GM12864 (cell line): Measurements from ENCODE around the gene ADAMTS16.

ENCODE experiments used
- DNase-seq: peaks from one replicate; pipeline ENCODE4 v3.0.0-alpha.2; 2011; ENCODE audit warnings: low read depth
- H3K4me3 ChIP-seq: 2 replicates; pipeline ENCODE4 v1.5.1; 2011; ENCODE audit warnings: mild to moderate bottlenecking, low read depth, low read length, control low read depth
- TF ChIP-seq, protein P1 (sequence below): IDR thresholded peaks from 2 replicates; pipeline ENCODE4 v1.5.1; 2011; ENCODE audit warnings: low read depth, mild to moderate bottlenecking, moderate library complexity, low read length, control low read depth, inconsistent platforms; ENCODE audit errors: missing control alignments

Gene ADAMTS16

DNA sequence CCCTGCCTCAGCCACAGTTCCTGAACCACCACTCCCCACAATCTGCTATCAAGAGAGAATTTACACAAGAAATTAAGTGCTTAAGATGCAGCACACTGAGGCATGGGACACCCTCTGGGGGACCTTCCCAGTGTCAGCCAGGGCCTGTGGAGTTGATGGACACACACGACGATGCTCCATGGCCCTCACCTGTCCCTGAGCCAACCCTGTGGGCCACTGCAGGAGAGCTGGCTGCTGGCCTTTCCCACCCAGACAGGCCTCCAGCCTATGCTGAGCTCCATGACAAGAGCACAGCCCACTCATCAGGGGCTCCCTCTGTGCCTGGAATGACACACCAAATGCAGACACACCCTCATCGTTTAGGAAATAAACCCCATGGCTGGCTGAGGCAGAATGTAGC, 124.6 kb downstream of the ADAMTS16 start:
- TF ChIP-seq, protein P1, sequence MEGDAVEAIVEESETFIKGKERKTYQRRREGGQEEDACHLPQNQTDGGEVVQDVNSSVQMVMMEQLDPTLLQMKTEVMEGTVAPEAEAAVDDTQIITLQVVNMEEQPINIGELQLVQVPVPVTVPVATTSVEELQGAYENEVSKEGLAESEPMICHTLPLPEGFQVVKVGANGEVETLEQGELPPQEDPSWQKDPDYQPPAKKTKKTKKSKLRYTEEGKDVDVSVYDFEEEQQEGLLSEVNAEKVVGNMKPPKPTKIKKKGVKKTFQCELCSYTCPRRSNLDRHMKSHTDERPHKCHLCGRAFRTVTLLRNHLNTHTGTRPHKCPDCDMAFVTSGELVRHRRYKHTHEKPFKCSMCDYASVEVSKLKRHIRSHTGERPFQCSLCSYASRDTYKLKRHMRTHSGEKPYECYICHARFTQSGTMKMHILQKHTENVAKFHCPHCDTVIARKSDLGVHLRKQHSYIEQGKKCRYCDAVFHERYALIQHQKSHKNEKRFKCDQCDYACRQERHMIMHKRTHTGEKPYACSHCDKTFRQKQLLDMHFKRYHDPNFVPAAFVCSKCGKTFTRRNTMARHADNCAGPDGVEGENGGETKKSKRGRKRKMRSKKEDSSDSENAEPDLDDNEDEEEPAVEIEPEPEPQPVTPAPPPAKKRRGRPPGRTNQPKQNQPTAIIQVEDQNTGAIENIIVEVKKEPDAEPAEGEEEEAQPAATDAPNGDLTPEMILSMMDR: no peak
- DNase-seq: no peak
- no peak overlapping the region for H3K4me3 ChIP-seq

DNA sequence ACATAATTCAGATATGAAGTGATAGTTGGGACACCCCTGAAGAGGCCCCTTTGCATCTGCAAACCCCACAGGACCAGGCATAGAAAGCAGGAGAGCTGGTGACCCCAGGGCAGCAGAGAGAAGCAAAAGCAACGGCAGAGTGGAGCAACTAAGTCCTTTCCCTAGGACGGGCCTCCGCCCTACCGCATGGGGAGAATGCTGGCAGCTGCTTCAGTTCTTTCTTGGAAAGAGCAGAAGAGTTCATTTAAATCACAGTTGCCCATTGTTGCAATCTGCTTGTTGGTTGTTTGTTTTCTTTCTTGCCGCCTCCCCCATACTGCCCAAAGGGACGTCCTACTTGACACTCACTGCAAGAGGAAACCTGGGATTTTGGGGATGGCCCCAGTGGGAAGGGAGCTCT, 126.2 kb downstream of the ADAMTS16 start:
- H3K4me3 ChIP-seq: no peak overlapping the region
- TF ChIP-seq, protein P1: no peak
- DNase-seq: no peak

DNA sequence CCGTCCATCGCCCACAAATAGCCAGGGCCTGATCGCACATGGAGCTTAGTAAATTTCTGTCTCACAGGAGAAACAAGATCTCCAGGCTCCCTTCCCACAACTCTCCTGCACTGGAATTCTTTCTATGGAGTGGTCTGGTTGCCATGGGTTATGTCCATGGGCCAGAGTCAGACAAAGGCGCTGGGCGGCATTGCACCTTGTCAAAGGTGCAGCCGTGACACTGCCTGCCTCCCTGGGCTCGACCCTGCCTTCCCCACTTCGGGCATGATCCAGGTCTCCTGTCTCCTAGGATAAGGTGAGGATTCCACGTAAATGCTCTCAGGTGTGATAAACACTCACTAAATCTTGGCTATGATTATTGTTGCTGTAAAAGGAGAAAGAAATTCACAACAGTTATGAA, 130.0 kb downstream of the ADAMTS16 start:
- no peak for DNase-seq
- TF ChIP-seq, protein P1: no peak

DNA sequence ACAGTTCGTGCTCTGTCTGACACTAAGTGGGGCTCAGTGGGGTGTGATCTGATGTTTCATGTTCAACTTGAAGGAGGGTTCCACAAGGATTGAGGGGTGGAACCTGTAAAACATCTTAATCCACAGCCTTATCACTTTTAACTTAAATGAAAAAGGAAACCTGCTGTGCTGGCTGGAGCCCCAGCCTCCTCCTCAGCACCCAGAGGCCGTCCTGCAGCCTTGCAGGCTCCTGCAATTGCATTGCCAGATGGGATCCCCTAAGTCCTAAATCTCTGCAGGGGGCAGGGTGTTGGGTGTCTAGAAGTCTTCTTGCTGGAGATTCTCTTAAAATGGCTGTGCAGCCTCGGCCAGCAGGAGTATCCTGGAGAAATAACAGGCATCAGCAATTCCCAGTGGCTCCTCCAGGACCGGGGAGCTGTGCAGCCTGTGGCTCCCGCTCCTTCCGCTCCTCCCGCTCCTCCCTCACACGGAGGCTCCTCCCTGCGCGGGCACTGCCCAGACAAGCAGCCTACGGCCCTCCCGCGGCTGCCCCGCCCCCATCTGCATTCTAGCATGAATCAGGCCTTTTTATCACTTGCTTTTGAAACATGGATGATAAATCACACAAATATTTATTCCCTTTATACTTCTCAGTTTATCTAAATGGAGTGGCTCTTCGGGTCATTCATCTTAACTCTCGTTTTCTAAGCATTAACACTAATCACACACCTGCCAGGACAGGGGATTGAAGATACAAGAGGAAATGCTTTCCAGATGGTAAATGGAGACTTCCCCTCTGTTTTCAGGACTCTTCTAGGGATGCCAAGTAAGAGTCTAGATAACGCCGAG, 131.0 kb downstream of the ADAMTS16 start:
- TF ChIP-seq, protein P1: no peak
- no peak for DNase-seq
- no peak overlapping the region for H3K4me3 ChIP-seq

More for the DNA sequence above, 130.0 kb downstream of the ADAMTS16 start:
- H3K4me3 ChIP-seq: no peak overlapping the region

DNA sequence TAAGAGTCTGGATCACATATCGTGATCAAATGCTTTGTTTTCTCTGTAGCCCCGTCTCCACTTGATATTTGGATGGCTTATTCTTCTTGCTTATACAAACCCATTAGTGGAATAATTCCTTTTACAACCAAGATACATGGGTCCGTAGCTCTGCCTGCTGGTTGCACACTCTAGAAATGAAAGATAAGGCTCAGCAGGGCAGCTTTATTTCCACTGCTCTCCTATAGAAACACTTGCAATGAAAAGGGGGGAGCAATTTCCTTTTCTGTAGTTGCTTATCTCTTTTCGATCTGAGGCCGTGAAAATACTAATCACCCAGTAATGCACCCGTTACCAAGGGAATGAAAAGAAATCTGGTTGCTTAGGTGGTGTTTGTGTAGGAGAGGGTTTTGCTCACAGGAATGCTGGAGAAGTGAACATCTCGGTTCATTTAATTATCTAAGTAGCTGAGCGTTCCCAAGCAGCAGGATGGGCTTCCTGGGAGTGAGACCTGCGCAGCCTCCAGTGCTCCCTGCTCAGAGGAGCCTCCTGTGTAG, 131.7 kb downstream of the ADAMTS16 start:
- TF ChIP-seq, protein P1: no peak
- H3K4me3 ChIP-seq: no peak overlapping the region
- DNase-seq: no peak

DNA sequence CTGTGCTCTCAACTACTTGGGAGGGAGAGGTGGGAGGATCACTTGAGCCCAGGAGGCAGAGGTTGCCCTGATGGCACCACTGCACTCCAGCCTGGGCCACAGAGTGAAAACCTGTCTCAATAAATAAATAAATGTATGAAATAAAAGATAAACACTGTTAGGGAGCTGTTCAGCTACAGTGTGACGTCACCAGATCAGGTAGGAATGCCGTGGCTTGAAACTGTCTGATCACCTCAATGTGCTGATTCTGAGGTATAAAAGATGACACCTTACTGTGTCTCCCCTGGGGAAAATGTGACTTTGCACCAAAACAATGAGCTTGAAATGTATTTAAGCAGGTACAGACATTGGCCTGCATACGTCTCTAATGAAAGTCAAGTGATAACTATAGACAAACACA, 133.3 kb downstream of the ADAMTS16 start:
- DNase-seq: no peak
- TF ChIP-seq, protein P1: no peak

More for the DNA sequence above, 133.3 kb downstream of the ADAMTS16 start:
- no peak overlapping the region for H3K4me3 ChIP-seq
